IPS DF 6.9 (cell line): ENCODE data around the gene DHX38.

Experiments
- DNase-seq: peaks from one replicate; pipeline ENCODE4 v3.0.0-alpha.2; 2013; ENCODE audit warnings: low read depth, low spot score
- H3K27ac ChIP-seq: one replicate; pipeline ENCODE4 v1.5.1; 2013; ENCODE audit warnings: low read length, control low read depth
- H3K27me3 ChIP-seq: 2 replicates; pipeline ENCODE4 v1.6.1; 2013; ENCODE audit warnings: mild to moderate bottlenecking, low read length; ENCODE audit not compliant: control insufficient read depth, insufficient read depth
- H3K36me3 ChIP-seq: 2 replicates; pipeline ENCODE4 v1.6.1; 2013; ENCODE audit warnings: low read length; ENCODE audit not compliant: control insufficient read depth, insufficient read depth
- H3K4me1 ChIP-seq: 2 replicates; pipeline ENCODE4 v1.6.1; 2013; ENCODE audit warnings: low read length; ENCODE audit not compliant: control insufficient read depth, insufficient read depth
- H3K4me3 ChIP-seq: 2 replicates; pipeline ENCODE4 v1.5.1; 2013; ENCODE audit warnings: mild to moderate bottlenecking, low read length
- H3K9me3 ChIP-seq: 2 replicates; pipeline ENCODE4 v1.6.1; 2013; ENCODE audit warnings: low read length, inconsistent platforms; ENCODE audit not compliant: control insufficient read depth, insufficient read depth
- WGBS: extraction: QIAGEN DNeasy Blood & Tissue Kit; methylation state at CpG from one replicate; pipeline ENCODE4 v1.1.7; 2013; ENCODE audit warnings: mixed read lengths, missing lambda C conversion rate; ENCODE audit not compliant: insufficient read length, insufficient coverage; 5-methylcytosine and 5-hydroxymethylcytosine counted together

DHX38 gene

DNA sequence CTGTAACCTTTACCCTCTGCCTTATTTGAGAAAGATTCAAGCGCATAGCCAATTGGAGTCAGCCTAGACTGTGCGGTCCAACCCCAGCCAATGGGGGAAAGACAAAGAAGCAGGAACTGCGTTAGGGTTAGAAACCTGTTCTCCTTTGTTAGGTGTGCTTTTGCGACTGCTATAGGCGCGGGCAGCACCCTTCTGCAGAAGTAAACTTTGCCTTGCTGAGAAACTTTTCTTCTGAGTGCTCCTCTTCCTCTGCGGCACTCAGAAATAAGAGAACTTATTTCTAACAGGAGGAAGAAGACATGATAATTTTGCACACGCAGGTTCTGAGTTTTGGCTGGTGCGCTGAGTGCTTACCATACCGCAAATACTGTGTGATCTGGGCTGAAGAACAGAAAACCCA, 9.2 kb upstream of the DHX38 start:
- no peak for DNase-seq
- no peak overlapping the region for H3K4me3 ChIP-seq
- no CpG with 5 or more reads among the region's 10 CpGs for WGBS
- H3K36me3 ChIP-seq, result peaks cover 3% of the 10 kb centered on the region; the same call in 1 of the 2 replicates
- H3K4me1 ChIP-seq, result no peaks in the 10 kb centered on the region
- H3K27me3 ChIP-seq, result no peaks in the 10 kb centered on the region
- no peak overlapping the region for H3K27ac ChIP-seq
- no peaks in the 10 kb centered on the region for H3K9me3 ChIP-seq

DNA sequence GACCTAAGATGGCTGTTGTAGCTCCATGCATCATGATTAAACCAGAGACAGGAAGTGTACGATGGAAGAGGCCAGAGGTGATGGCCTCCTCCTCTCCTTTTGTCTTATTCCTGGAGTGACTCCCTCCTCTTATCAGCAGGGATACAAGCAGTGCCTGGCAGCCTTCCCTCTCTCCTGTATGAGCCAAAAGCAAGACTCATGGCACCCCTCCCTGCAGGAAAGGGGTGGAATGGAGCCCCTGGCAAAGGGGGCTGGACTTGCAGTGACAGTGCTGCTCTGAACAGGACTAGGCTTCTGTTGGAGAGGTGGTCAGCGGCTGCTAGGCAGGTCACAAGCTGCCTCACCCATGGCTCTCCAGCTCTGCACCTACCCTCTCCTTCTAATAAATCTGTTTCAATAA, 8.6 kb upstream of the DHX38 start:
- DNase-seq, result no peak
- peaks cover 3% of the 10 kb centered on the region; the same call in 1 of the 2 replicates for H3K36me3 ChIP-seq
- H3K4me1 ChIP-seq, result no peaks in the 10 kb centered on the region
- WGBS, result no CpG with 5 or more reads among the region's 2 CpGs
- H3K27me3 ChIP-seq, result no peaks in the 10 kb centered on the region
- no peak overlapping the region for H3K4me3 ChIP-seq
- H3K27ac ChIP-seq, result no peak overlapping the region
- no peaks in the 10 kb centered on the region for H3K9me3 ChIP-seq

DNA sequence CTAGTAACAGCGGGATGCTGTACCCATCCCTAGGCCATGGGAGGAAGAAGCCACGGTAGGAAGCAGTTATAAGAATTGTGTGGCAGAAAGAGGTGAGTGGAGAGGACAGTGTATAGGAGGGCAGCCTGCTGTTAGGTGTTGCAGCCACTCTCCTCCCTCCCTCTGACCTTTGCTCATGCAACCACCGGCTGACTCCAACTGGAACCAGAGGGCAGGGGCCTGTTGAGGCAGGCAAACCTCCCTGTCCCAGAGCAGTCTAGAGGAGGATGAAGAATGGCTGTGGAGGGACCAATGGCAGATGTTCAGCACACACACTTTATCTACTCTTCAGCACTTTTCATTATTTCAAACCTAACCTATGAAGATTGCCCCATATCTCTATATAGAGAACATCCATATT, 2.4 kb upstream of the DHX38 start:
- DNase-seq, result no peak
- Histone ChIP-seq H3K36me3 (no peaks in the 10 kb centered on the region; the same call in 1 of the 2 replicates), H3K27me3 (no peaks in the 10 kb centered on the region), H3K4me1 (0 out of 2 replicates have a peak, but pooled peaks cover 2% of the 10 kb centered on the region), H3K4me3 (no peak overlapping the region), H3K27ac (no peak overlapping the region), H3K9me3 (no peaks in the 10 kb centered on the region)
- no CpG with 5 or more reads among the region's 3 CpGs for WGBS

DNA sequence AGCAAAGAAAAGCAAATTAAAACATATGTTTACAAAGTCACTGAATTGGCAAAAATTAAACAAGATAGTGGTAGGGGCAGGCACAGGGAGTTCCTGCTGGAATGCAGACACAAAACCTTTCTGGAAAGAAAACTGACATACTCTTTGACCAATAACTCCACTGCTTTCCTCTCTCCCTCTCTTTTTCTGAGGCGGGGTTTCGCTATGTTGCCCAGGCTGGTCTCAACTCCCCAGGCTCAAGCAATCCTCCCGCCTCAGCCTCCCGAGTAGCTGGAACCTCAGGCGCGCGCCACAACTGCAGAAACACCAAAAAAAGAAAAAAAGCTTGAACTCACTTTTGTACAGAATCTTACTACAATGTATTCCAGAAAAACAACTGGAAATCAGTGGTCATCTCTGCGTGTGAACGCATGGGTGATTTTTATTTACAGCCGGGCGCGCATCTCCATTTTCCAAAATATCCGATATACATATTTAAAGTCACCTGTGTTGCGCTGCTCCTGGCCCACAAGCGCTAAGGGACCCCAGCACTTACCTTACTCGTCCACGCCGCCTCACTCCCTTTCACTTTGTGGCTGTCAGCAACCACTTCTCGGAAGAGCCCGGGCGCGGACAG, 707 bp upstream of the DHX38 start:
- Histone ChIP-seq H3K4me3 (peak overlapping the region; percentile 75), H3K27ac (no peak overlapping the region), H3K4me1 (0 out of 2 replicates have a peak, but pooled peaks cover 2% of the 10 kb centered on the region), H3K36me3 (no peaks in the 10 kb centered on the region; the same call in 1 of the 2 replicates), H3K9me3 (no peaks in the 10 kb centered on the region), H3K27me3 (no peaks in the 10 kb centered on the region)
- no CpG with 5 or more reads among the region's 22 CpGs for WGBS
- DNase-seq, result no peak

DNA sequence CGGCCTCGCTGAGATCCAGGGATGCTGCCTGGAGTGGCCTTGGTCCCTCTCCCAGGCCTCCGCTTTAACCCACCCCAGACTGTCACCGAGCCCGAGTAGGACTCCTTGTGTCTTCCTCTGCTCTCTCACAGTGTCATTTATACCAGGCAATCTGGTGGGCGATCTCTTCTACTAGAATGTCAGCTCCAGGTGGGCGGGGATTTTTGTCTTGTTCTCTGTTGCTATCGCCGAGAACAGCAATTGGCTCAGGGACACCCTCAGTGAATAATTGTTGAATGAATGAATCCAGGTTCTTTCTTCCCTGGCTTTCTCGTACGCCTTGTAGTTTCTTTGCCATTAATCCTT, 591 bp downstream of the DHX38 start:
- no CpG with 5 or more reads among the region's 11 CpGs for WGBS
- H3K27ac ChIP-seq, result no peak overlapping the region
- no peaks in the 10 kb centered on the region for H3K27me3 ChIP-seq
- DNase-seq, result no peak
- no peaks in the 10 kb centered on the region for H3K9me3 ChIP-seq
- H3K36me3 ChIP-seq, result peaks cover 3% of the 10 kb centered on the region; the same call in 1 of the 2 replicates
- H3K4me1 ChIP-seq, result 0 out of 2 replicates have a peak, but pooled peaks cover 2% of the 10 kb centered on the region
- peak overlapping the region; percentile 96 for H3K4me3 ChIP-seq

DNA sequence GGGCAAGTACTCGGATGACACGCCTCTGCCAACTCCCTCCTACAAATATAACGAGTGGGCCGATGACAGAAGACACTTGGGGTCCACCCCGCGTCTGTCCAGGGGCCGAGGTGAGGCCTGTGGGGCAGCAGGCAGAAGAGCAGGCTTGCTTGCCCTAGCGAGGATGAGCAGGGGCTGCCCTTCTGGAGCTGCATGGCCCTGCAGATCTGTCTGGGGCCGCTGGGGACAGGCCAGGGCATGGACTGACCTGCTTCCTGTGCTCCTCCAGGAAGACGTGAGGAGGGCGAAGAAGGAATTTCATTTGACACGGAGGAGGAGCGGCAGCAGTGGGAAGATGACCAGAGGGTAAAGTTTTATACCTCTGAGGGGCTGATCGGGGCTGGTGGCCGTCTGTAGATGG, 5.3 kb downstream of the DHX38 start:
- Histone ChIP-seq H3K4me3 (no peak overlapping the region), H3K4me1 (no peaks in the 10 kb centered on the region), H3K36me3 (peaks cover 34% of the 10 kb centered on the region), H3K27me3 (no peaks in the 10 kb centered on the region), H3K27ac (no peak overlapping the region), H3K9me3 (no peaks in the 10 kb centered on the region)
- no peak for DNase-seq
- WGBS, result no CpG with 5 or more reads among the region's 15 CpGs

DNA sequence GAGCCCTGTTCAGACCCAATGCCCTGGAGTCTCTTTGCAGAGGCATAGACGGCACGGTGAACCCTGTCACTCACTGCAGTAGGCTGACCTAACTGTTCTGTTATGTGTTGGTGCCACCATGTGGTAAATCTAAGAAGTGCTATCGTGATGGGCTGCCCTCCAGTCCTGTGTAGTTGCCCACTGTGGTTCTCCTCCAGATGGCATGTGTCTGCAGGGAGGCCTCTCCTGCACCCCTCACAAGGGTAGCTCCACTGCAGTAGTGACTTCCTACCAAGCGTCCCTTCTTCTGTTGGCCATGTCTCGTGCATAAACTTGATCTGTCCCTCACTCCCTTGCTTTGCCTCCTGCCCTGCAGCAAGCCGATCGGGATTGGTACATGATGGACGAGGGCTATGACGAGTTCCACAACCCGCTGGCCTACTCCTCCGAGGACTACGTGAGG, 5.8 kb downstream of the DHX38 start:
- Histone ChIP-seq H3K4me1 (no peaks in the 10 kb centered on the region), H3K9me3 (no peaks in the 10 kb centered on the region), H3K27me3 (no peaks in the 10 kb centered on the region), H3K36me3 (peaks cover 38% of the 10 kb centered on the region), H3K4me3 (no peak overlapping the region), H3K27ac (no peak overlapping the region)
- peak; percentile 18 for DNase-seq
- no CpG with 5 or more reads among the region's 12 CpGs for whole genome bisulfite sequencing

DNA sequence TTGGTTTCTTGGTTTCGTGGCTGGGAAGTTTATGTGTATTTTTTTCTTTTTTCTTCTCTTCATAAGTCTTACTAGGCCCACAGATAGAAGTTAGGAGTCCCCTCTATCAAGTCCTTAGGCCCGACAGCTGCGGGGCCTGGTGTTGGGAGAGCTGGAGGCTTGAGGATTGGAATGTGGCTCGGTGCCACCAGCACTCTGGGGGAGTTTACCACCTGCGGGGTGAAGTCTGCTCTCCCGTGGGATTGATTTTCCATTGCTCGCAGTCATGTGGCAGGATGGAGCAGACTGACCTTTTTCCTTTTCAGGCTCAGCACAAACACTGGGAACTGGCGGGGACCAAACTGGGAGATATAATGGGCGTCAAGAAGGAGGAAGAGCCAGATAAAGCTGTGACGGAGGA, 7.5 kb downstream of the DHX38 start:
- Histone ChIP-seq H3K27me3 (no peaks in the 10 kb centered on the region), H3K27ac (no peak overlapping the region), H3K36me3 (peaks cover 56% of the 10 kb centered on the region), H3K4me3 (no peak overlapping the region), H3K4me1 (no peaks in the 10 kb centered on the region), H3K9me3 (no peaks in the 10 kb centered on the region)
- DNase-seq, result no peak
- no CpG with 5 or more reads among the region's 10 CpGs for WGBS

DNA sequence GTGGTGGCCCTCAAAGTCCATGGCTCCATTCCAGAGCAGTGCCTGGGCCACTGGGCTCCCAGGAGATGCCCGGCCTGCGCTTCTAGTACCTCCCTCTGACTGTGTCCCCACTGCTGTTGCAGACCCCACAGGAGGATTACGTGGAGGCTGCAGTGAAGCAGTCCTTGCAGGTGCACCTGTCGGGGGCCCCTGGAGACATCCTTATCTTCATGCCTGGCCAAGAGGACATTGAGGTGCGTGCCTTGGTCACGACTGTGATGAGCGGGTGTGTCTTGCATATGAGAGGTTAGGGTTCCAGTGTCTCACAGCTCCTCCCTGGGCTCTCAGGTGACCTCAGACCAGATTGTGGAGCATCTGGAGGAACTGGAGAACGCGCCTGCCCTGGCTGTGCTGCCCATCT, 11.3 kb downstream of the DHX38 start:
- DNase-seq, result no peak
- peaks cover 68% of the 10 kb centered on the region for H3K36me3 ChIP-seq
- no CpG with 5 or more reads among the region's 9 CpGs for WGBS
- no peaks in the 10 kb centered on the region for H3K4me1 ChIP-seq
- H3K4me3 ChIP-seq, result no peak overlapping the region
- H3K27ac ChIP-seq, result no peak overlapping the region
- no peaks in the 10 kb centered on the region for H3K9me3 ChIP-seq
- no peaks in the 10 kb centered on the region for H3K27me3 ChIP-seq

DNA sequence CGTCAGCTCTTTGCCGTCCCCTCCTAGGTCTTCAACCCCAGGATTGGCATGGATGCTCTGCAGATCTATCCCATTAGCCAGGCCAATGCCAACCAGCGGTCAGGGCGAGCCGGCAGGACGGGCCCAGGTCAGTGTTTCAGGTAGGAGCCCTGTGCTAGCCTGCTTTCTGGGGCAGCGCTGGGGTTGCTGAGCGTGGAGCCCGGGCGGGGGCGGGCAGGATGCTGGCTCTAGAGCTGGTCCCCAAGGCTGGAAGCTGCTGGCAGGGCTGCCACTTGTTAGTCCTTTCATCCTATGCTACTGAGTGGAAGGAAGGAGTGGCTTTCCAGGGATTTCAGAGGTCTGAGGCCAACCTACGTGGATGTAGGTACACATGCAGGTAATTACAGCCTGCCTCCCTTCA, 12.3 kb downstream of the DHX38 start:
- no peak for DNase-seq
- Histone ChIP-seq H3K9me3 (no peaks in the 10 kb centered on the region), H3K27me3 (no peaks in the 10 kb centered on the region), H3K36me3 (peaks cover 64% of the 10 kb centered on the region), H3K27ac (no peak overlapping the region), H3K4me3 (no peak overlapping the region), H3K4me1 (no peaks in the 10 kb centered on the region)
- WGBS, result no CpG with 5 or more reads among the region's 12 CpGs

DNA sequence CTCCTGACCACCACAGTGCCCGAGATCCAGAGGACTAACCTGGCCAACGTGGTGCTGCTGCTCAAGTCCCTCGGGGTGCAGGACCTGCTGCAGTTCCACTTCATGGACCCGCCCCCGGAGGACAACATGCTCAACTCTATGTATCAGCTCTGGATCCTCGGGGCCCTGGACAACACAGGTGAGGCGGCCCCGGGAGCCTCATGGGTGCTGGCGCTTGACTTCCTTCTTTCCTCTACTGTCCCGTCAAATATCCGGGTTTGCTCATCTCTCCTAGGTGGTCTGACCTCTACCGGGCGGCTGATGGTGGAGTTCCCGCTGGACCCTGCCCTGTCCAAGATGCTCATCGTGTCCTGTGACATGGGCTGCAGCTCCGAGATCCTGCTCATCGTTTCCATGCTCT, 13.7 kb downstream of the DHX38 start:
- peaks cover 62% of the 10 kb centered on the region for H3K36me3 ChIP-seq
- DNase-seq, result no peak
- H3K4me1 ChIP-seq, result no peaks in the 10 kb centered on the region
- H3K27ac ChIP-seq, result no peak overlapping the region
- no CpG with 5 or more reads among the region's 17 CpGs for WGBS
- no peaks in the 10 kb centered on the region for H3K27me3 ChIP-seq
- H3K4me3 ChIP-seq, result no peak overlapping the region
- no peaks in the 10 kb centered on the region for H3K9me3 ChIP-seq
